Activated T-helper 2 cell treated with anti-CD3 and anti-CD28 coated beads, Interferon-gamma antibody, Interleukin-2, Interleukin-4, amounts not matched to agents 10 μg/mL and 5 μg/mL and 100 μg/mL, durations not matched to agents 14 hours and 24 hours and 36 hours (primary cell): ENCODE results near the gene SMAD9. TPM values are rescaled to one million over a fixed set of nuclear protein-coding genes. Genes with fewer than 3 reads are reported as not detected.

Experiments
- DNase-seq: peaks from one replicate; pipeline ENCODE4 v3.0.0; 2021; ENCODE audit warnings: low spot score
- H3K27ac Mint-ChIP-seq: one replicate; pipeline ENCODE4 v1.8.0; 2021; ENCODE audit warnings: mixed read lengths
- H3K27me3 Mint-ChIP-seq: one replicate; pipeline ENCODE4 v1.8.0; 2021; ENCODE audit warnings: low read depth, mixed read lengths
- H3K36me3 Mint-ChIP-seq: one replicate; pipeline ENCODE4 v1.8.0; 2021; ENCODE audit warnings: low read depth, mixed read lengths
- H3K4me1 Mint-ChIP-seq: one replicate; pipeline ENCODE4 v1.8.0; 2021; ENCODE audit warnings: low read depth, mixed read lengths
- H3K4me3 Mint-ChIP-seq: one replicate; pipeline ENCODE4 v1.8.0; 2021; ENCODE audit warnings: low read depth, mild to moderate bottlenecking, moderate library complexity, mixed read lengths
- H3K9me3 Mint-ChIP-seq: one replicate; pipeline ENCODE4 v1.8.0; 2021; ENCODE audit warnings: mixed read lengths
- intact Hi-C: fragments of 100-400 bp; cut with micrococcal nuclease; formaldehyde crosslinking; loops from one replicate; pipeline ENCODE4 v1.15.1; 2023
- total RNA-seq: library from RNA; stranded (reverse); gene quantifications from 2 replicates; pipeline ENCODE4 v1.2.3, GENCODE V29; 2022

SMAD9 gene
- total RNA-seq, 1 donor from 2014 or later = not detected

DNA sequence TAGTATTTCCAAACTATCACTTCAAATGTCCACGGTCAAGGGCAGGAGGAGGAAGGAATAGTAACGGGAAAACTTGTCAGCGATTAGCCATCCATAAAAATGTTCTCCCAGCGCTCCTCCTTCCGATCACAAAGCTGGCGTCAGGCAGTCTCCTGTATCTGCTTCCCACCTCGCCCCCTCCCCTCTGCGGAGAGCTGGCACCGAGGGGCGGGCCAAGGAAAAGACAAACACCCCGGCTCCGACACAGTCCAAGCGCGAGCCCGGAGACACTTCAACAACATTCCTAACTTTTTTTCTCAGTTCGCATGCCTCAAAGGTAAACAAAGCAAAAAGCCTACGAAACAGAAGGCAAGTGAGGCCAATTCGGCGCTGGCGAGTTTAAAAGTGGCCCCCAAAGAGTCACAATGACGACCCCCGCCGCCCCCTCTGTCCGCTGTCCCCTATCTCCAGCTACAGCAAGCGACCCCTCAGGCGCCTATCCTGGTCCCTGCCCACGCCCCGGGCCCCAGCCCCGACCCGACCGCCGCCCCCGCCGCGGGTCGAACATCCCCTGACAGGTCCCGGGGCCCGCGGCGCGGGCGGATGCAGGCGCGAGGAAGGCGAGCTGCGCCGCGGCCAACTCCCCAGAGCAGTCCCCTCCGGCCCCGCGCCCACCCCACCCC lies 736 bp downstream of the SMAD9 start:
- no peak overlapping the region for H3K27ac Mint-ChIP-seq
- no peaks in the 10 kb centered on the region for H3K9me3 Mint-ChIP-seq
- peaks cover 73% of the 10 kb centered on the region for H3K27me3 Mint-ChIP-seq
- intact Hi-C loops = no loop called here
- no peaks in the 10 kb centered on the region for H3K36me3 Mint-ChIP-seq
- H3K4me1 Mint-ChIP-seq = peaks cover 2% of the 10 kb centered on the region
- no peak for DNase-seq
- peak overlapping the region; percentile 39 for H3K4me3 Mint-ChIP-seq

DNA sequence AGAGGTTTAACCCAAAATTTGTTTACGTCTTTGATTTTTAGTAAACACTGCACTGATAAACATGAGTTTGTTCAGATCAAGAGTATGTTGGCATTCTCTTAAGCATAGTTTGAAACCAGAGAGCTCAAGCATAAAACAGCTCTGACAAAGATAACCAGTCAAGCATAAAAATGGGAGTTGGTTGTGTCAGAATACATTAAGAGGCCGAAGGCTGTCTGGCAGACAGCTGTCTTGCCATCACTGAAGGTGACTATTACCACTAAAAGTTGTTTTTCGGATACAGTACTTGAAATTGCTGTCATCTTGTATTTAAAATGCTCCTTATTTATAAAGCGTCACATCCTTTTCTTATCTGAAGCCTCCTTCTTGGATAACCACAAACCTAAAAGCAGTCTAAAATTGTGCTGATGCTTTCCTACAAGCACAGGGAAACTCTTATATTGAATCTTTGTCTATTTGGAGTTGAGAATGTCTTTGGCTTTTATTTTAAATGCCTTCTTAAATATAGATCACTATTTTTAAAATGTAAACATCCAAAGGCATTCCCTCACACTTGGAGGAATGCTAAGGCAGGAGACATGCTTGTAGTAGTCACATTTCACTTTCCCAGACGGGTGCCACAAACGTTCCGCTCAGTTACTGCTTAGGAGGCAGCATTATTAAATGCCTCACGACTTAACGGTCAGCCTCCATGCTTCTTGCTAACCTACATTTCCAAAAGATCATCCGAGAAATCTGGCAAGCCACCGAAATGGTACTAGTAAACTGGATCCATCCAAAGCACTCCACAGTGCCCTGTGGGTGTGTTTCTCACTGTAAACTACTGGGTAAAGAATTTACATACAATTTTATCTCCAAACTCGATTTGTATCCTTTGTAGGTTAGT lies 1.5 kb downstream of the SMAD9 start:
- DNase-seq = no peak
- H3K36me3 Mint-ChIP-seq = no peaks in the 10 kb centered on the region
- H3K9me3 Mint-ChIP-seq = no peaks in the 10 kb centered on the region
- H3K27me3 Mint-ChIP-seq = peaks cover 73% of the 10 kb centered on the region
- peak overlapping the region; percentile 39 for H3K4me3 Mint-ChIP-seq
- intact Hi-C loops = no loop called here
- peaks cover 2% of the 10 kb centered on the region for H3K4me1 Mint-ChIP-seq
- no peak overlapping the region for H3K27ac Mint-ChIP-seq

DNA sequence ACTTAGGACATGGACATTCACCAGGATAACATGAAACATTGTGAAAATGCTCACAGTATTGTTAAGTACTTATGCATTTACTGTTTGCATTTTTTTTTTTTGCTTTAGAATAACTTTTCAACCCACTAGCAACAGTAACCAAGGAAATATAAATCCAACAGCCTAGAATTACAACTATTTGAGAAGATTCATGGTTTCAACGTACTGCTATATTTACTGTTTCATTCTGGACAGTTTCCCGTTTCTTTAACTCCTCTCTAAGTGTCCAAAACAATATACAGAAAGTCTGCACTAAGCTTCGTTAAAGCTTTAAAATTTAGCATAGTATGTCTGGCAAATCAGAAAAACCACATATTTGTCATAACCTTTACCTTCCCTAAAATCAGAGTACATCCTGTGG lies 2.7 kb downstream of the SMAD9 start:
- no peaks in the 10 kb centered on the region for H3K36me3 Mint-ChIP-seq
- peaks cover 2% of the 10 kb centered on the region for H3K4me1 Mint-ChIP-seq
- H3K4me3 Mint-ChIP-seq = no peak overlapping the region
- H3K9me3 Mint-ChIP-seq = no peaks in the 10 kb centered on the region
- no peak overlapping the region for H3K27ac Mint-ChIP-seq
- H3K27me3 Mint-ChIP-seq = peaks cover 63% of the 10 kb centered on the region
- DNase-seq = no peak
- intact Hi-C loops = no loop called here

DNA sequence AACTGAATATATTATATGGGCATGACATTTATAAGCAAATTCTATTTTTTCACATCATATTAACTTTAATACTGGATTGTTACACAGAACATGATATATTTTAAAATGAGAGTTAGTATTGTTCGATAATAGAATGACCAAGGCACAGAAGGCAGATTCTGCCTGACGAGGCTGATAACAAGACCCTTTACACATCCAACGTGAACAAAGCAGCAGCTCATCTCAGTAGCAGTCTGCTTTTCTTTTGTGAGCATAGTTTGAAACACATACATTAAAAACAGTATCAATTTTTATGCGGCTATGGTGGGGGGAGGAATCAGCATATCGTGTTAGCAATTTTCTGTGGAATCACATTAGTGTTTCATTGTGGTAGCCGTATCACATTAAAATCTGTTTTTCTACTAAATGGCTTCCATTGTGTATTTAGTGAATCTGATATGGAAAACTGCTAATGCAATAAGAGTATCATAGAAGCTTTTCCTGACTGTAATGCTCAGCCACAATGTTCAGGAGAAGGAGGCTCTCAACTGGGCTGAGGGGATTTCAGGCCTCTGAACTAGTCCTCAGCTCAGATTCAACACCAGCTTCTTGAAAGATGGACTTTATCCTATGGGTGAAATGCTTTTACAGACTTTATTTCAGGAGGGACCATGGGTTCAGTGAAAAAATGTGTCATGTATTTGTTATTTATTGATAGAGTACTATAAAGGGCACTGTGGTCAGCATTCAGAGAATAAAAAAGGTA lies 4.0 kb downstream of the SMAD9 start:
- Mint-ChIP-seq H3K4me1 (peaks cover 2% of the 10 kb centered on the region), H3K9me3 (no peaks in the 10 kb centered on the region), H3K27ac (no peak overlapping the region), H3K36me3 (no peaks in the 10 kb centered on the region), H3K27me3 (peaks cover 52% of the 10 kb centered on the region), H3K4me3 (no peak overlapping the region)
- intact Hi-C loops = no loop called here
- no peak for DNase-seq

DNA sequence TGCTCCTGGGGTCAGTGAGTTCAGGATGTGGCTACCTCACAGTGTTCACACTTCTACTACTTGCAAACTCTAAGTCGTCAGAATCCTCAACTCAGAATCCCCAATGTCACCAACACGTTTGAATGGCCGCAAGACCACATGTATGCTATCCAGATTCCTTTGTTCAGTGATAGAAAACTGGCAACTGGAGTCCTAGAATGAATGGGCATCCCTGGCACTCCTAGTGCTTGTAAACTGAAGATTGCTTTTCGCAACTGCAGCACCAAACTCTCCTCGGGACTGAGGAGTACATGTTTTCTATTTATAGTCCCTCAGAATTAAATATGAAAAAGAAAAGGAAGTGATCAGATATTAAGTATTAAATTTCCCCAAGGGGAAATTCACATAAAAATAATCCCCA lies 4.9 kb downstream of the SMAD9 start:
- intact Hi-C loops = no loop called here
- H3K9me3 Mint-ChIP-seq = no peaks in the 10 kb centered on the region
- H3K4me1 Mint-ChIP-seq = peaks cover 2% of the 10 kb centered on the region
- peaks cover 45% of the 10 kb centered on the region for H3K27me3 Mint-ChIP-seq
- no peaks in the 10 kb centered on the region for H3K36me3 Mint-ChIP-seq
- no peak for DNase-seq
- H3K4me3 Mint-ChIP-seq = no peak overlapping the region
- no peak overlapping the region for H3K27ac Mint-ChIP-seq

DNA sequence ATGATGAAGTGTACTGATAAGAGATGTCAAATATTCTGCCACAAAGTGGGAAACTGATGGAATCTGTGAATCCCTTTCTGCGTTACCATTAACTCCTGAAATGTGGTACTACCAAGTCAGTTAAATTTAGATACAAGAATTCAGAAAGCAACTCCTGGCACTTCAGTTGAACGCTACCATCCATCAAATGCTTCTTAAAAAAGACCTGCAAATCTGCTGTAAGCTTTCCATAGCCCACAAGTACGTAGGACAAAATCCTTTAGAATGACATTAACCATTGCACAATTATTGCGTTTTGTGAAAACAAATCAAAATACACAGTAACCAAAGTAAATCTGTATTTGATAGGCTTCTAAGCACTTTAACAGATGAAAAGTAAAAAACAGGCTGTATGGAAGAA lies 5.4 kb downstream of the SMAD9 start:
- Mint-ChIP-seq H3K27ac (no peak overlapping the region), H3K9me3 (no peaks in the 10 kb centered on the region), H3K36me3 (no peaks in the 10 kb centered on the region), H3K4me3 (no peak overlapping the region), H3K27me3 (peaks cover 45% of the 10 kb centered on the region), H3K4me1 (peaks cover 2% of the 10 kb centered on the region)
- DNase-seq = no peak
- intact Hi-C loops = no loop called here

DNA sequence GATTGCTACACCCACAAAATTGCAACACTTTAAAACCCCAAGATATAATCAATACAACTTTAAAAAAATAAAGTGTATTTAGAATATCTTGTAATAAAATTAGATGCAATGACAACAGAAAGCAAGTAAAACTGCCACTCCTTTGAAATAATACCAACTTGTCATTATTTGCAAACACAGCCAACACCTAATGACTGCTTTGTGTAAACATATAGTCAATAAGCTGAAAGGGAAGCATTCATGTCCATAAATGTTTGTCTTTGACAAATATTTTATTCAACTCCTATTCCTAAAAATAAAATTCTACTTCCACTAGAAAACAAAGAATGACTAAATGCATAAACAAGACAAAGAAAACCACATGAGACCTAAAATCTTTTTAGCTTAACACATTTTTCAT lies 6.6 kb downstream of the SMAD9 start:
- no peak for DNase-seq
- intact Hi-C loops = no loop called here
- H3K27me3 Mint-ChIP-seq = peaks cover 36% of the 10 kb centered on the region
- H3K36me3 Mint-ChIP-seq = no peaks in the 10 kb centered on the region
- H3K4me3 Mint-ChIP-seq = no peak overlapping the region
- H3K4me1 Mint-ChIP-seq = no peaks in the 10 kb centered on the region
- H3K27ac Mint-ChIP-seq = no peak overlapping the region
- H3K9me3 Mint-ChIP-seq = no peaks in the 10 kb centered on the region

GRCh38 chr13:36912973-36913372 lies 7.1 kb downstream of the SMAD9 start:
- H3K9me3 Mint-ChIP-seq = no peaks in the 10 kb centered on the region
- H3K4me1 Mint-ChIP-seq = no peaks in the 10 kb centered on the region
- no peaks in the 10 kb centered on the region for H3K36me3 Mint-ChIP-seq
- DNase-seq = no peak
- H3K4me3 Mint-ChIP-seq = no peak overlapping the region
- no peak overlapping the region for H3K27ac Mint-ChIP-seq
- intact Hi-C loops = no loop called here
- H3K27me3 Mint-ChIP-seq = peaks cover 32% of the 10 kb centered on the region

- Mint-ChIP-seq H3K27me3 (peaks cover 27% of the 10 kb centered on the region), H3K4me1 (no peaks in the 10 kb centered on the region)
- intact Hi-C loops = no loop called here
Observed at GRCh38 chr13:36912369-36912768, 7.7 kb downstream of the SMAD9 start.

GRCh38 chr13:36910545-36910944 lies 9.5 kb downstream of the SMAD9 start:
- H3K36me3 Mint-ChIP-seq = no peaks in the 10 kb centered on the region
- no peaks in the 10 kb centered on the region for H3K4me1 Mint-ChIP-seq
- no peak for DNase-seq
- H3K4me3 Mint-ChIP-seq = no peak overlapping the region
- H3K9me3 Mint-ChIP-seq = no peaks in the 10 kb centered on the region
- no peak overlapping the region for H3K27ac Mint-ChIP-seq
- H3K27me3 Mint-ChIP-seq = peaks cover 20% of the 10 kb centered on the region
- intact Hi-C loops = no loop called here

More at GRCh38 chr13:36912369-36912768, 7.7 kb downstream of the SMAD9 start:
- Mint-ChIP-seq H3K9me3 (no peaks in the 10 kb centered on the region), H3K4me3 (no peak overlapping the region), H3K27ac (no peak overlapping the region), H3K36me3 (no peaks in the 10 kb centered on the region)
- DNase-seq = no peak

- H3K4me1 Mint-ChIP-seq = no peaks in the 10 kb centered on the region
Observed at GRCh38 chr13:36907821-36908220, 12.2 kb downstream of the SMAD9 start.

DNA sequence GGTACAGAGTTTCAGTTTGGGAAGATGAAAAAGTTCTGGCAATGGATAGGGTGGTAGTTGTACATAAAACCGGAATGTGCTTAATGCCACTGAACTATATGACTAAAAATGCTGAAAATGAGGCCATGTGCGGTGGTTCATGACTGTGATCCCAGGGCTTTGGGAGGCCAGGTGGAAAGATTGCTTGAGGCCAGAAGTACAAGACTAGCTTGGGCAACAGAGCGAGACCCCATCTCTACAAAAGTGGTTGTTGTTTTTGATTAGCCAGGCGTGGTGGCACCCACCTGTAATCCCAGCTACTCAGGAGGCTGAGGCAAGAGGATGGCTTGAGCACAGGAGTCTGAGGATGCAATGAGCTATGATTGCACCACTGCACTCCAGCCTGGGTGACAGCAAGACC lies 12.8 kb downstream of the SMAD9 start:
- no peaks in the 10 kb centered on the region for H3K4me1 Mint-ChIP-seq
- no peak for DNase-seq
- no peak overlapping the region for H3K4me3 Mint-ChIP-seq
- intact Hi-C loops = no loop called here
- peaks cover 12% of the 10 kb centered on the region for H3K27me3 Mint-ChIP-seq
- H3K36me3 Mint-ChIP-seq = no peaks in the 10 kb centered on the region
- no peak overlapping the region for H3K27ac Mint-ChIP-seq
- H3K9me3 Mint-ChIP-seq = no peaks in the 10 kb centered on the region

More at GRCh38 chr13:36907821-36908220, 12.2 kb downstream of the SMAD9 start:
- intact Hi-C loops = no loop called here
- DNase-seq = no peak
- Mint-ChIP-seq H3K9me3 (no peaks in the 10 kb centered on the region), H3K27ac (no peak overlapping the region), H3K36me3 (no peaks in the 10 kb centered on the region), H3K4me3 (no peak overlapping the region), H3K27me3 (peaks cover 11% of the 10 kb centered on the region)

DNA sequence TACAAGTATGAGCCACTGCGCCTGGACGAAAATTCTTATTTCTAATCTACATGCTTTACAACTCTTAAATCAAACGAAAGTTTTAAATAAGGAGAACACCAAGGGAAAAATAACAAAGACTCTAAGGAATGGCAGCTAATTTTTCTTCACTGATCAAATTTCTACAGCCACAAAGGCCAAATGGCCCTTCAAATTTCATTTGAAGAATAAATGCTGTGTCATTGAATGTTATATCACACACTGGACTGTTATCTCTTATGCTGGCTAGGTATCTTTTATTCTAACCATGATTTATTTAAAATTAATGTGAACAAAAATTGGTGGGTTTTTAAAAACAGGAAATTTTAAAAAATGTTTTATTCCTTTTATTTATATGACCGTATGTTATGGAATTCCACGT lies 14.1 kb downstream of the SMAD9 start:
- no peak overlapping the region for H3K27ac Mint-ChIP-seq
- H3K36me3 Mint-ChIP-seq = no peaks in the 10 kb centered on the region
- no peaks in the 10 kb centered on the region for H3K4me1 Mint-ChIP-seq
- no peak for DNase-seq
- H3K27me3 Mint-ChIP-seq = peaks cover 15% of the 10 kb centered on the region
- no peak overlapping the region for H3K4me3 Mint-ChIP-seq
- no peaks in the 10 kb centered on the region for H3K9me3 Mint-ChIP-seq
- intact Hi-C loops = no loop called here
